KOPT-K1 (cell line): ENCODE data around the gene RB1.

Experiments
- H3K27ac ChIP-seq: fragments of 200-600 bp; sonication (generic); 2 replicates; pipeline ENCODE4 v1.5.1; 2016; ENCODE audit warnings: antibody characterized with exemption, mild to moderate bottlenecking, low read depth, low read length; ENCODE audit not compliant: poor library complexity, severe bottlenecking
- H3K36me3 ChIP-seq: fragments of 200-600 bp; sonication (generic); 2 replicates; pipeline ENCODE4 v1.5.1; 2017; ENCODE audit warnings: antibody characterized with exemption, mild to moderate bottlenecking, low read length, moderate library complexity; ENCODE audit not compliant: insufficient read depth
- H3K9me3 ChIP-seq: fragments of 200-600 bp; sonication (generic); 2 replicates; pipeline ENCODE4 v1.5.1; 2017; ENCODE audit warnings: antibody characterized with exemption, low read length, mild to moderate bottlenecking; ENCODE audit not compliant: insufficient read depth, poor library complexity, severe bottlenecking

RB1 gene

GRCh38 chr13:48491423-48492095 is 188.0 kb downstream of the RB1 start:
- peaks cover 15% of the 10 kb centered on the region for H3K9me3 ChIP-seq
- H3K36me3 ChIP-seq = peaks cover 90% of the 10 kb centered on the region
- H3K27ac ChIP-seq = peak overlapping the region; percentile 100

GRCh38 chr13:48492096-48492440 is 188.5 kb downstream of the RB1 start:
- H3K9me3 ChIP-seq = peaks cover 15% of the 10 kb centered on the region
- H3K36me3 ChIP-seq = peaks cover 85% of the 10 kb centered on the region
- H3K27ac ChIP-seq = peak overlapping the region; percentile 100

GRCh38 chr13:48492470-48493065 is 189.0 kb downstream of the RB1 start:
- peaks cover 81% of the 10 kb centered on the region for H3K36me3 ChIP-seq
- peaks cover 10% of the 10 kb centered on the region for H3K9me3 ChIP-seq
- H3K27ac ChIP-seq = peak overlapping the region; percentile 100

- H3K27ac ChIP-seq = peak overlapping the region; percentile 100
- peaks cover 3% of the 10 kb centered on the region for H3K9me3 ChIP-seq
- H3K36me3 ChIP-seq = peaks cover 81% of the 10 kb centered on the region
These were observed 189.7 kb downstream of the RB1 start for GRCh38 chr13:48493066-48493765.

- peak overlapping the region; percentile 100 for H3K27ac ChIP-seq
- peaks cover 81% of the 10 kb centered on the region for H3K36me3 ChIP-seq
- H3K9me3 ChIP-seq = no peaks in the 10 kb centered on the region
These were observed 190.3 kb downstream of the RB1 start for GRCh38 chr13:48493851-48494250.

GRCh38 chr13:48494874-48495273 is 191.3 kb downstream of the RB1 start:
- Histone ChIP-seq H3K36me3 (peaks cover 81% of the 10 kb centered on the region), H3K27ac (peak overlapping the region; percentile 100), H3K9me3 (no peaks in the 10 kb centered on the region)

- H3K36me3 ChIP-seq = peaks cover 81% of the 10 kb centered on the region
- H3K9me3 ChIP-seq = no peaks in the 10 kb centered on the region
- H3K27ac ChIP-seq = peak overlapping the region; percentile 100
These were observed 193.0 kb downstream of the RB1 start for GRCh38 chr13:48496271-48497161.

- Histone ChIP-seq H3K27ac (peak overlapping the region; percentile 100), H3K36me3 (peaks cover 82% of the 10 kb centered on the region)
These were observed 194.1 kb downstream of the RB1 start for GRCh38 chr13:48497669-48498068.

GRCh38 chr13:48500652-48501197 is 197.2 kb downstream of the RB1 start:
- Histone ChIP-seq H3K36me3 (peaks cover 58% of the 10 kb centered on the region), H3K9me3 (no peaks in the 10 kb centered on the region), H3K27ac (peak overlapping the region; percentile 100)

More at GRCh38 chr13:48497669-48498068, 194.1 kb downstream of the RB1 start:
- H3K9me3 ChIP-seq = no peaks in the 10 kb centered on the region

- H3K9me3 ChIP-seq = no peaks in the 10 kb centered on the region
- H3K36me3 ChIP-seq = peaks cover 51% of the 10 kb centered on the region
- H3K27ac ChIP-seq = peak overlapping the region; percentile 100
These were observed 198.2 kb downstream of the RB1 start for GRCh38 chr13:48501705-48502104.

- no peaks in the 10 kb centered on the region for H3K9me3 ChIP-seq
- H3K36me3 ChIP-seq = peaks cover 48% of the 10 kb centered on the region
- peak overlapping the region; percentile 100 for H3K27ac ChIP-seq
These were observed 199.2 kb downstream of the RB1 start for GRCh38 chr13:48502601-48503319.

GRCh38 chr13:48504606-48505005 is 201.1 kb downstream of the RB1 start:
- Histone ChIP-seq H3K36me3 (peaks cover 40% of the 10 kb centered on the region), H3K27ac (peak overlapping the region; percentile 100)

GRCh38 chr13:48505012-48505411 is 201.5 kb downstream of the RB1 start:
- Histone ChIP-seq H3K27ac (peak overlapping the region; percentile 100), H3K9me3 (no peaks in the 10 kb centered on the region), H3K36me3 (peaks cover 36% of the 10 kb centered on the region)

More at GRCh38 chr13:48504606-48505005, 201.1 kb downstream of the RB1 start:
- no peaks in the 10 kb centered on the region for H3K9me3 ChIP-seq

GRCh38 chr13:48505597-48506091 is 202.1 kb downstream of the RB1 start:
- H3K27ac ChIP-seq = peak overlapping the region; percentile 100
- no peaks in the 10 kb centered on the region for H3K9me3 ChIP-seq
- peaks cover 33% of the 10 kb centered on the region for H3K36me3 ChIP-seq
